ENCODE results near the gene USP7. TPM values are rescaled to one million over a fixed set of nuclear protein-coding genes. Genes with fewer than 3 reads are reported as not detected.

The USP7 gene
- total RNA-seq, 6 donors from 2014 or later, result 68.2 to 122 (median 72.2) TPM

DNA sequence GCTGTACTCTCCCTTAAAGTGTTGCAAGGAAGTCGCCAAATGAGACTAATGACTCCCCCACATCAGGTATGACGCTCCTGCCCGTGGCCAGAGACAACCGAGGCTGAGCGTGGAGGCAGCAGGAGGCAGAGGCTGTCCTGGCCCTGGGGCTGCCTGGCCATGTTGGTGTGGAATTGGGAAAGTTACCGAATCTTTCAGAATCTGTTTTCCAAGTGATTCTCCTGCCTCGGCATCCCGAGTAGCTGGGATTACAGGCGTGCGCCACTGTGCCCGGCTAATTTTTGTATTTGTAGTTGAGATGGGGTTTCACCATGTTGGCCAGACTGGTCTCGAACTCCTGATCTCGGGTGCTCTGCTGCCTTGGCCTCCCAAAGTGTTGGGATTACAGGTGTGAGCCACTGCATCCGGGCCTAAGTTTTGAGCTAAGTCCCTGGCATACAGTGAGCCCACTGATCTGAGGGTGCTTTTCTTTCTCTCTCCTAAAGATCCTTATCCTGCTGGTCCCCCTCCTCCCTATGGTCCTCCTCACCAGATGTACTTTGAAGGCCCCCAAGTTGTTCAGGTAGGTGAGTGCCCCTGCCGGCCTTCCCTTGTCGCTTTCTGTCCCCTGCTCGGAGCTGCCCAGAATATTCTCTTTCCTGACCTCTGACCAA is 80.9 kb downstream of the USP7 start:
- no peak overlapping the region for H3K27ac ChIP-seq
- no peaks in the 10 kb centered on the region for H3K27me3 ChIP-seq
- H3K4me1 ChIP-seq, result peaks cover 10 to 19% (median 18%) of the 10 kb centered on the region in 4 donors
- ATAC-seq (ENCODE audit: low FRiP score in 2 of 2) (no peak), DNase-seq (no peak)
- H3K9me3 ChIP-seq, result no peaks in the 10 kb centered on the region
- TF ChIP-seq CTCF (IDR thresholded peaks at IDR 0.05) (no peak), EP300 (IDR thresholded peaks at IDR 0.05) (no peak), POLR2A (IDR thresholded peaks at IDR 0.05) (no peak), POLR2AphosphoS5 (IDR thresholded peaks at IDR 0.05) (no peak)
- no peaks in the 10 kb centered on the region for H3K36me3 ChIP-seq
- H3K4me3 ChIP-seq, result no peak overlapping the region
- WGBS, 2 donors, result 84 to 88% methylated on average over 14 to 17 of the region's 17 CpGs

GRCh38 chr16:8882041-8882617 is 81.6 kb downstream of the USP7 start, which contains the start of gene LITAFD:
Gene LITAFD, plus strand, starts transcription at chr16:8882351. Its CDS starts 2,005 bp downstream, at chr16:8884356.
- ATAC-seq (ENCODE audit: low FRiP score in 2 of 2) (no peak), DNase-seq (no peak)
- Histone ChIP-seq H3K27me3 (no peaks in the 10 kb centered on the region), H3K9me3 (no peaks in the 10 kb centered on the region), H3K27ac (no peak within 1 kb of the TSS), H3K4me3 (no peak within 1 kb of the TSS), H3K36me3 (no peaks in the 10 kb centered on the region), H3K4me1 (peaks cover 10 to 19% (median 18%) of the 10 kb centered on the region in 4 donors)
- TF ChIP-seq POLR2A (IDR thresholded peaks at IDR 0.05) (no peak), POLR2AphosphoS5 (IDR thresholded peaks at IDR 0.05) (no peak), CTCF (IDR thresholded peaks at IDR 0.05) (no peak), EP300 (IDR thresholded peaks at IDR 0.05) (no peak)
- WGBS, 2 donors, result 62 to 73% methylated on average over 7 to 10 of the region's 10 CpGs

DNA sequence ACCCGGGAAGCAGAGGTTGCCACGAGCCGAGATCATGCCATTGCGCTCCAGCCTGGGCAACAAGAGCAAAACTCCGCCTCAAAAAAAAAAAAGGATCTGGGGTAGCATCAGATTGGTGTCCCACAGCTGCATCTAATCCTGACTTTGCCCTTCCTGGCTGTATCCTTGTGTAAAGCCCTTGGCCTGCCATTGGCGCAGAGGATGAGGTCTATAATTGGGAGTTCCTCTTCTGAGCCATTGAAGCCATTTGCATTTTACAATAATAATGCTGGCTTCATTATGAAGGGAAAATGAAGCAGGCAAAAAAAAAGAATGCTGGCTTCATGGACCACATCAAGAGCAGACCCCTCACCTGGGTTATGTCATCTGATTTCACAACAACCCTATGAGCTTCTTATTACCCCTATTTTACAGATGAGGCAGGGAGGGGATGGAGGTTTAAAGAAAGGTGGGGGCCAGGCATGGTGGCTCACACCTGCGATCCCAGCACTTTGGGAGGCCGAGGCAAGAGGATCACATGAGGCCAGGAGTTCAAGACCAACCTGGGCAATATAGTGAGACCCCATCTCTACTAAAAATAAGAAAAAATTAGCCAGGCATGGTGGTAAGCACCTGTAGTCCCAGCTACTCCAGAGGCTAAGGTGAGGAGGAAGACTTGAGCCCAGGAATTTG is 82.7 kb downstream of the USP7 start:
- TF ChIP-seq CTCF (IDR thresholded peaks at IDR 0.05), result no peak
- no peak for TF ChIP-seq POLR2AphosphoS5 (IDR thresholded peaks at IDR 0.05)
- no peak for TF ChIP-seq EP300 (IDR thresholded peaks at IDR 0.05)
- TF ChIP-seq POLR2A (IDR thresholded peaks at IDR 0.05), result no peak
- Histone ChIP-seq H3K4me1 (peaks cover 4 to 15% (median 13%) of the 10 kb centered on the region in 4 donors), H3K9me3 (no peaks in the 10 kb centered on the region), H3K36me3 (no peaks in the 10 kb centered on the region), H3K27me3 (no peaks in the 10 kb centered on the region), H3K27ac (no peak overlapping the region), H3K4me3 (no peak overlapping the region)
- no peak for DNase-seq
- ATAC-seq (ENCODE audit: low FRiP score in 2 of 2), result no peak
- 86 to 88% methylated on average over 6 to 8 of the region's 8 CpGs for WGBS, 2 donors

DNA sequence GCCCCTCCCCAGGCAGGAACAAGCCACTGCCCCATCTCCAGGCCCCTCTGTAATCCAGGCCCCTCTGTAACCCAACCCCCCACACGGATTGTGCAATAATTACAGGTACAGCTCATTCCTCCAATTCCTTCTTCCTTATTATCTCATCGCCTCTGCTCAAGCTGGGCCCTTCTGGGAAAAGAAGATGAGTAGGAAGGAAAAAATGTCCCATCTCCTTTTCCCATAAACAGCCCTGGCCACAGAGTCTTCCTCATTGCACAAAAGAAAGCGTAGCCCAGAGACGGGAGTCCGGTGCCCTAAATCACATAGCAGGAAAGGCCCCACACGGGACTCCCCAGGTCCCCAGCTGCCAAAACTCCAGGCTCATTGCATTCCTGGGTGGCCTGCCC is 85.2 kb downstream of the USP7 start:
- H3K27me3 ChIP-seq, result no peaks in the 10 kb centered on the region
- H3K9me3 ChIP-seq, result no peaks in the 10 kb centered on the region
- H3K36me3 ChIP-seq, result no peaks in the 10 kb centered on the region
- ATAC-seq (ENCODE audit: low FRiP score in 2 of 2) (peak in 1 of 2 donors; percentile 66), DNase-seq (no peak)
- WGBS, 2 donors, result 49 to 78% methylated on average over 4 to 6 of the region's 6 CpGs
- TF ChIP-seq POLR2AphosphoS5 (IDR thresholded peaks at IDR 0.05), result no peak
- no peak for TF ChIP-seq CTCF (IDR thresholded peaks at IDR 0.05)
- no peak for TF ChIP-seq POLR2A (IDR thresholded peaks at IDR 0.05)
- no peak for TF ChIP-seq EP300 (IDR thresholded peaks at IDR 0.05)
- no peak overlapping the region for H3K27ac ChIP-seq
- H3K4me1 ChIP-seq, result peaks cover 4 to 11% (median 7%) of the 10 kb centered on the region in 4 donors
- H3K4me3 ChIP-seq, result no peak overlapping the region

All from upper lobe of left lung (tissue), 6 donors.